HepG2 (cell line): ENCODE data around the gene CDKN1A. TPM values are rescaled to one million over a fixed set of nuclear protein-coding genes. Genes with fewer than 3 reads are reported as not detected.
A peak's percentile ranks its signal among the peaks of the same experiment; 100 is the strongest.

ENCODE experiments used
- ATAC-seq: fragments of 200-7000 bp; cut with Tn5 transposase; 3 replicates; pipeline ENCODE4 v1.9.1; 2020; ENCODE audit warnings: mild to moderate bottlenecking, moderate library complexity
- BruUV-seq: library from RNA; stranded (reverse); fragments of 400-500 nt; replicated peaks from 2 replicates; lab custom pipeline; 2021; lab: Mats Ljungman, UMichigan
- CTCF ChIA-PET: fragments of 300-600 bp; formaldehyde crosslinking; extraction: SDS; loops from one replicate; lab custom pipeline; 2021; ENCODE audit warnings: low total read pairs, inconsistent platforms, low intra/inter-chr PET ratio; lab: Yijun Ruan, JAX
- POLR2A ChIA-PET: fragments of 350-600 bp; sonication (Branson Sonifier 250); formaldehyde crosslinking; loops from one replicate; lab custom pipeline; 2020; ENCODE audit warnings: antibody characterized with exemption, inconsistent platforms; lab: Yijun Ruan, JAX
- DNase-seq: peaks from one replicate; pipeline ENCODE4 v3.0.0-alpha.2; 2015; ENCODE audit warnings: low spot score
- FAIRE-seq: peaks from 3 replicates; lab custom pipeline; 2011; peaks lifted over from hg19 to GRCh38; lab: Jason Lieb, UNC
- H2AFZ ChIP-seq: one replicate; pipeline ENCODE4 v1.6.1; 2011; ENCODE audit warnings: low read length, inconsistent platforms
- H3K27ac ChIP-seq: fragments of 300-600 bp; 3 replicates; pipeline ENCODE4 v1.8.0; 2011; ENCODE audit warnings: mixed run types, mild to moderate bottlenecking, mixed read lengths, low read length, inconsistent platforms; ENCODE audit not compliant: insufficient read depth; ENCODE audit errors: extremely low read length
- H3K27me3 ChIP-seq, 2 experiments: fragments of 200-600 bp in 1 of 2; 2 replicates in 1 of 2; 3 replicates in 1 of 2; pipeline versions ENCODE4 v1.6.0 to v1.8.0; 2011; ENCODE audit warnings: low read length in 2 of 2, mild to moderate bottlenecking in 2 of 2, moderate library complexity in 2 of 2, inconsistent platforms in 1 of 2; ENCODE audit not compliant: insufficient read depth in 2 of 2, control insufficient read depth in 1 of 2
- H3K36me3 ChIP-seq, 2 experiments: fragments of 200-600 bp in 1 of 2; replicated peaks in 1 of 2; 2 replicates in 1 of 2; 3 replicates in 1 of 2; pipeline versions ENCODE4 v1.5.1 to v1.8.0; 2011; ENCODE audit warnings: low read length in 2 of 2, inconsistent platforms in 1 of 2; ENCODE audit not compliant: insufficient read depth in 2 of 2, control insufficient read depth in 1 of 2
- H3K4me1 ChIP-seq: 2 replicates; pipeline ENCODE4 v1.5.1; 2012; ENCODE audit warnings: low read length, inconsistent platforms; ENCODE audit not compliant: insufficient read depth
- H3K4me2 ChIP-seq: 2 replicates; pipeline ENCODE4 v1.6.0; 2011; ENCODE audit warnings: low read depth, low read length, inconsistent platforms
- H3K4me3 ChIP-seq, 3 experiments: fragments of 200-600 bp in 1 of 3; sonication (generic), shearing (Covaris generic) in 1 of 3; replicated peaks in 1 of 3; 2 replicates each; pipeline ENCODE4 v1.5.1; 2011 to 2016; ENCODE audit warnings: low read length in 3 of 3, inconsistent platforms in 2 of 3, low read depth in 2 of 3, mild to moderate bottlenecking in 2 of 3, control low read depth in 1 of 3, mixed read lengths in 1 of 3; ENCODE audit not compliant: insufficient read depth in 1 of 3
- H3K79me2 ChIP-seq: one replicate; pipeline ENCODE4 v1.6.1; 2011; ENCODE audit warnings: low read length, inconsistent platforms; ENCODE audit not compliant: insufficient read depth
- H3K9ac ChIP-seq: 2 replicates; pipeline ENCODE4 v1.6.0; 2011; ENCODE audit warnings: mild to moderate bottlenecking, low read depth, low read length, inconsistent platforms; ENCODE audit not compliant: insufficient read depth
- H3K9me3 ChIP-seq: 2 replicates; pipeline ENCODE4 v1.5.1; 2012; ENCODE audit warnings: mild to moderate bottlenecking, low read length
- H4K20me1 ChIP-seq: 2 replicates; pipeline ENCODE4 v1.6.0; 2011; ENCODE audit warnings: inconsistent platforms, mild to moderate bottlenecking, low read length, moderate library complexity; ENCODE audit not compliant: insufficient read depth
- NCOR1 ChIP-seq: fragments of 200-600 bp; sonication (generic); IDR thresholded peaks from 2 replicates; pipeline ENCODE4 v1.7.0; 2017; ENCODE audit warnings: antibody characterized with exemption, low read length, borderline replicate concordance
- SIX1 ChIP-seq: sonication (generic); formaldehyde crosslinking; IDR thresholded peaks from 2 replicates; pipeline ENCODE4 v1.4.0; 2020; ENCODE audit warnings: missing genetic modification reagents, borderline replicate concordance
- SP140L ChIP-seq: sonication (generic); formaldehyde crosslinking; IDR thresholded peaks from 2 replicates; pipeline ENCODE4 v1.4.0; 2020; ENCODE audit warnings: missing genetic modification reagents, borderline replicate concordance
- ZBTB34 ChIP-seq: sonication (generic); formaldehyde crosslinking; IDR thresholded peaks from 2 replicates; pipeline ENCODE4 v1.8.0; 2022; ENCODE audit warnings: mild to moderate bottlenecking, missing genetic modification reagents
- ZMAT3 ChIP-seq: sonication (generic); formaldehyde crosslinking; conservative IDR thresholded peaks from 2 replicates; pipeline ENCODE4 v1.7.0; 2021; ENCODE audit warnings: missing genetic modification reagents
- ZNF580 ChIP-seq: IDR thresholded peaks from 2 replicates; pipeline ENCODE4 v1.6.1; 2016; ENCODE audit warnings: low read depth, borderline replicate concordance
- ZNF629 ChIP-seq: sonication (generic); formaldehyde crosslinking; conservative IDR thresholded peaks from 2 replicates; pipeline ENCODE4 v1.5.0; 2020; ENCODE audit warnings: missing genetic modification reagents
- ZNF782 ChIP-seq: sonication (generic); formaldehyde crosslinking; IDR thresholded peaks from 2 replicates; pipeline ENCODE4 v1.4.0; 2020; ENCODE audit warnings: missing genetic modification reagents, mild to moderate bottlenecking, borderline replicate concordance
- WGBS: methylation state at CpG from one replicate; pipeline ENCODE4 v1.1.6; 2017; ENCODE audit warnings: low lambda C conversion rate; 5-methylcytosine and 5-hydroxymethylcytosine counted together
- in situ Hi-C: cut with HindIII; loops from 2 replicates; pipeline ENCODE4 v1.10.0; 2017; ENCODE audit warnings: low pct_unique_long_range_greater_than_20kb; ENCODE audit not compliant: extremely low pct_ligation_motif_present
- intact Hi-C: fragments of 100-400 bp; cut with micrococcal nuclease; formaldehyde crosslinking; loops from one replicate; pipeline ENCODE4 v1.10.0; 2022; ENCODE audit not compliant: unreplicated experiment
- polyA plus RNA-seq, 8 experiments: library from polyadenylated mRNA; depleted of rRNA in 3 of 8; stranded (reverse) in 7 of 8; unstranded in 1 of 8; fragments of >200 nt; fragmentation: Illumina TruSeq in 4 of 8; extraction: Trizol in 4 of 8; gene quantifications; 2 replicates each; pipeline versions ENCODE4 v1.2.1 to v1.2.3, GENCODE V29; 2011 to 2016; ENCODE audit warnings: low read depth in 4 of 8, missing spikeins in 1 of 8, mixed read lengths in 1 of 8; ENCODE audit not compliant: insufficient read depth in 1 of 8
- total RNA-seq, 5 experiments: library from RNA; depleted of rRNA; stranded (reverse); fragments of >200 nt; fragmentation: Illumina TruSeq; extraction: Trizol; gene quantifications; 2 replicates each; pipeline ENCODE4 v1.2.3, GENCODE V29; 2016; ENCODE audit warnings: low read depth in 1 of 5

Gene CDKN1A
- total and polyA plus RNA-seq, 2 of the 13 experiments (the other 11 are each of a cell fraction or from before 2014, with no cell fraction given) = 60.7 to 92.1 TPM

- TF ChIP-seq NCOR1 (no peak), ZMAT3 (CRISPR knock-in tag) (no peak), SIX1 (CRISPR knock-in tag) (no peak), ZNF580 (CRISPR knock-in tag) (no peak), SP140L (no peak)
- TF ChIP-seq, all 625 proteins: peak for 0
These were observed 20.4 kb downstream of the CDKN1A start (continued) for GRCh38 chr6:36698871-36699271.

GRCh38 chr6:36699348-36699747 lies 20.8 kb downstream of the CDKN1A start:
- DNase-seq = no peak
- ATAC-seq = no peak
- Histone ChIP-seq H3K4me1 (peaks cover 7% of the 10 kb centered on the region), H2AFZ (no peak overlapping the region), H3K9ac (no peak overlapping the region), H3K79me2 (no peaks in the 10 kb centered on the region), H3K4me3 (no peak overlapping the region), H3K36me3 (no peaks in the 10 kb centered on the region), H3K9me3 (no peaks in the 10 kb centered on the region), H3K27me3 (peaks cover 10 to 73% of the 10 kb centered on the region in 2 experiments; a peak in 4 of 5 replicates), H4K20me1 (no peaks in the 10 kb centered on the region), H3K27ac (no peak overlapping the region), H3K4me2 (no peak overlapping the region)
- FAIRE-seq = no peak
- in situ Hi-C loops = no loop called here
- CTCF ChIA-PET = no interaction called here
- no TSS peak for BruUV-seq
- POLR2A ChIA-PET = no interaction called here
- 0% methylated on average over 5 of the region's 7 CpGs for WGBS
- TF ChIP-seq ZNF629 (CRISPR knock-in tag) = peak; percentile 53
- TF ChIP-seq ZBTB34 = no peak
- TF ChIP-seq ZNF782 (CRISPR knock-in tag) = no peak
- intact Hi-C loops = no loop called here
